HG02623 (cell line): ENCODE data around the gene ZFP30.
"Not testable (repeated sequence)": the region's sequence is repeated elsewhere in the genome, so short reads cannot be mapped to it uniquely, and the experiment has no call there.

Experiments used
- ATAC-seq: cut with Tn5 transposase; IDR thresholded peaks from one replicate; pipeline ENCODE4 v1.9.1; 2021; ENCODE audit warnings: moderate library complexity; ENCODE audit not compliant: unreplicated experiment

ZFP30 gene

GRCh38 chr19:37655301-37655688 lies at the start of gene ZFP30:
TSS of gene ZFP30 (minus strand) at chr19:37655465. CDS start at chr19:37647822, 7,643 bp downstream.
- peak; percentile 59 for ATAC-seq

- no peak for ATAC-seq
These were observed 43.8 kb upstream of the ZFP30 start for GRCh38 chr19:37699057-37699456.

- ATAC-seq, result no peak
These were observed 43.0 kb upstream of the ZFP30 start for GRCh38 chr19:37698216-37698615.

DNA sequence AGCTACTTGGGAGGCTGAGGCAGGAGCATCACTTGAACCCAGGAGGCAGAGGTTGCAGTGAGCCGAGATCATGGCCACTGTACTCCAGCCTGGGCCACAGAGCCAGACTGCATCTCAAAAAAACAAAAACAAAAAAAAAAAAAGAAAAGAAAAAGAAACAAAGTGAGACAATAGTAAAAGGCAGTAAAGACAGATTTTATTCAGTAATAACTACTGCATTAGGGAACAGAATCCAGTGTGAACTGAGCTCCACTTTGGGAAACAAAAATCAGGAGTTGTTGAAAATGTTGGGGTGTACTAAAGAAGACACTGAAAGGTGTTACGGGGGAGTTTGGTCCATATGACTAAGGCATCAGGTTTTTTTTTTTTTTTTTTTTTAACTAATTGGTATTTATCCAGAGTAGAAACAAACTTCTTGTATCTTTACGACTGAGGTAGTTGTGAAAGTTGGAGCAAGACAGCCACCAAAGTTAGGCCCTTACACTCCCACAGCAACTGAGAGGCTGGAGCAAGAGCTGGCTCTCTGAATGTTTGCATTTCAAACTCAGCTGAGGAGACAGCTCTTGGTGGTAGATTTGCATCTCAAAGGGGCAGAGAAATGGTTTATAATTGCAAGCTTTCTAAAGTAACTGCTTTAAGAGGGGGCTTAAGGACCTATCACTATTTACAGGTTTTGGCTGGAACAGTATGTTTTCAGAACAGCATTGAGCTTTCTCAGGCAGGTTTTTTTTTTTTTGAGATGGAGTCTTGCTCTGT lies 40.1 kb upstream of the ZFP30 start:
- no peak for ATAC-seq

- no peak for ATAC-seq
These were observed 37.8 kb upstream of the ZFP30 start for GRCh38 chr19:37692956-37693620.

DNA sequence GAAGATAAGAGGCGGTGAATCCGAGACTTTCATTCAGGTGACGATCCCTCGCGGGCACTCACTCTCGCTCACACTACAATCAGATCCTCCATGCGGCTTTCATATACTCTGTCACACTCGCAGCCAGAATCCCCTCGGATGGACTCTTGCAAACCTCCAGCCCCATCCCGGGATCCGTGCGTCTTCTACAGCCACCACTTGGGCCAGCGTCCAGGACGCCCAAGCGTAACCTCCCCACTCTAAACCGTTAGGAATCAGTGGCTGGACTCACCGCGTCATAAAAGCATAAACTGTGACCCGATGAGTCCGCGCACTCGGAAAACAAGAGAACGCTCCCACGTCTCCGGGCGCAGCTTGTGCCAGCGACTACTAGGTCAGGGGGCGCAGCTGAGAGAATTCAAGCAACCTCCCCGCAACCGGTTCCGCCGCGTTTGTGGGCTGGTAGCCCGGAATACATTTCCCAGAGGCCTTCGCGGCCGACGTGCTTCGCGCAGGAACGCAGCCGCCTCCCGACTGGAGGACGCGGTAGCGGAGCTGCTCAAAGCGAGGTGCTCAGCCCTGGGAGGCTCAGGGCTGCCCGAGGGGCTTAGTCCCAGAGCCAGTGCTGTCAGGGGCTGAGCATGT lies 36.7 kb upstream of the ZFP30 start:
- no peak for ATAC-seq

DNA sequence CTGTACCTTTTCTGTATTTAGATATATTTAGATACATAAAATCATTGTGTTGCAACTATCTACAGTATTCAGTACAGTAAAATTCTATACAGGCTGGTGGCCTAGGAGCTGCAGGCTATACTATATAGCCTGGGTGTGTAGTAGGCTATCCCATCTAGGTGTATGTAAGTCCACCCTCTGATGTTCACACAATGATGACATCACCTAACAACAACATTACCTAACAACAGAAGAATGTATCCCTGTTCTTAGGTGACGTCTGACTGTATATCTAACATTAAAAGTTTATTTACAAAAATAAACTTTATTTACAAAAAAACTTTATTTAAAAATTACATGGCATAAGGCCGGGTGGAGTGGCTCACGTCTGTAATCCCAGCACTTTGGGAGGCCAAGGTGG lies 28.3 kb upstream of the ZFP30 start:
- no peak for ATAC-seq

DNA sequence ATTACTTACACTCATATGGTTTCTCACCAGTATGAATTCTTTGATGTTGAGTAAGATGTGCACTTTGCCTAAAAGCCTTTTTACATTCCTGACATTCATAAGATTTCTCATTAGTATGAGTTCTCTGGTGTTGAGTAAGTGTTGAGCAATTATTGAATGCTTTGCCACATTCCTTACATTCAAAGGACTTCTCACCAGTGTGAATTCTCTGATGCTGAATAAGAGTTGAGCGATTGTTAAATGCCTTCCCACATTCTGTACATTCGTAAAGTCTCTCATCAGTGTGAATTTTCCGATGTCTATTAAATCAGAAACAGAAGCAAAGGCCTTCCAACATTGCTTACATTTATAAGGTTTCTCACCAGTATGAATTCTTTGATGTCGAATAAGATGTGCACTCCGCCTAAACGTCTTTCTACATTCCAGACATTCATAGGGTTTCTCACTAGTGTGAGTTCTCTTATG lies 14.2 kb upstream of the ZFP30 start:
- ATAC-seq, result no peak

GRCh38 chr19:37657157-37657556 lies 1.9 kb upstream of the ZFP30 start:
- not testable (repeated sequence) for ATAC-seq

DNA sequence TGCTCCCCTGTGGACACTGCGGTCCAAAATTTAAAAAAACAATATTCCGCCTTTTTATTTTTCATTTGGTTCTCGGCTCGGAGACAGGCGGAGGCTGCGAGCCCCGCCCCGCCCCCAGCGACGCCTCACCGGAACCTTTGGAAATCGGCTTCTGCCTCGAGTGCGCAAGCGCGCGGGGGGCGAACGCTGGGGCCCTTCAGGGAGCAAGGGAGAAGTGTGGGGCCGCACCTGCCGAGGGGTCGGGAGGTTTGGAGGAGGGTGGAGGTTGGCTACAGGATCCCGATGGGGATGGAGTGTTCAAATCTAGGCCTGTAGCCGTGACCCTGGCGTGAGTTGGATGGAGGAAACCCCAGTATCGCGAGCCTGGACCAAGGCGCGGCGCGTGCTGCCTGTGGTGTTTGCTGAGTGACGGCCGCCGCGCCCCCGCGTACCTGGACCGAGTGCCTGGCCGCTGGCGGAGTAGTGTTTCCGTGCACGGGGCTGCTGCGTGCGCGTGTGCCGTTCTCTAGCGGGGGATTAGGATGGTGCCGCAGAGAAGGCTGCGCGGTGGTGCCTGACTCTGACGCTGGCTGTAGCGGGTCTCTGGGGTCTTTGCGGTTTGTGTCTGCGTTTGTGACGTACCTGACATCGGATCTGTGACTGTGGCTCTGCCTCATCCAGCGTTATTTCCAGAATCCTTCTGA lies 565 bp upstream of the ZFP30 start:
- ATAC-seq, result peak; percentile 58

GRCh38 chr19:37654629-37655300 lies 500 bp downstream of the ZFP30 start:
- ATAC-seq, result peak; percentile 29

- no peak for ATAC-seq
These were observed 1.1 kb downstream of the ZFP30 start for GRCh38 chr19:37654118-37654517.

- no peak for ATAC-seq
These were observed 19.9 kb downstream of the ZFP30 start for GRCh38 chr19:37635076-37636056.

GRCh38 chr19:37594982-37595382 lies 60.3 kb downstream of the ZFP30 start:
- ATAC-seq, result peak; percentile 24

DNA sequence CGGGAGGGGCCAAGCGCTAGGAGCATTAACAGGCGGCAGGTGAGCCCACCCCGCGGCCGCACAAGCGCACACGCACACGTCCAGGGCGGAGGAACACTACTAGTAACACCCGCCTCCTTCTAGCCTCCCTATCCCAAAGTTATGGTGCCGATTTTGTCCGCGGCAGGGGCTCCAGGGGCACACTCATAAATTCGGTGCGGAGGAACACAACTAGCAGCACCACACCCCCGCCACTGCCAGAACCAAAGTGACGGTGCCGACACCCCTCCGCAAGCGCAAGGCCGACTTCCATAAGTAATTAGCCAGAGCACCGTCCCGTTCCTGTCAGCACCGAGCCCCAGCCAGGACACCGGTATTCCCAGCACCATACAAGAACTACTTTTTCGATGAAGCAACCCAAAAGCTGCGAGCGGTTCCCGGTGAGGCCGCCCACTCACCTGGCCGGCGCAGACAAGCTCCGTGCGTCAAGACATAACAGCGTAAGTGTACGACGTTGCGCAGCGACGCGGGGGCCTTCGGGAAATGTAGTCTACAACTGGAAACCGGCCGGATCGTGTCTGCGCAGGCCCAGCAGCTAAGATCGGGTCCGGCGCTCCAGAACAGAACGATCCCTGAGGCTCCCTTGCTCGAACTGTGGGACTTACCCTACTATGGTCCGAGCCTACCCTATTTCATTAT lies 60.8 kb downstream of the ZFP30 start, which contains the start of the genes ZNF540 and ZNF571:
ZNF540 (plus strand) TSS at position 573 of the 678 bp plus-strand sequence. CDS start 3,572 bp downstream, outside the sequence.
ZNF571 (minus strand) TSS at position 489 of the 678 bp plus-strand sequence. CDS start 8,116 bp downstream, outside the sequence.
- peak; percentile 94 for ATAC-seq

- ATAC-seq, result no peak
These were observed 61.3 kb downstream of the ZFP30 start for GRCh38 chr19:37593996-37594303.

GRCh38 chr19:37583340-37583739 lies 71.9 kb downstream of the ZFP30 start:
- no peak for ATAC-seq

DNA sequence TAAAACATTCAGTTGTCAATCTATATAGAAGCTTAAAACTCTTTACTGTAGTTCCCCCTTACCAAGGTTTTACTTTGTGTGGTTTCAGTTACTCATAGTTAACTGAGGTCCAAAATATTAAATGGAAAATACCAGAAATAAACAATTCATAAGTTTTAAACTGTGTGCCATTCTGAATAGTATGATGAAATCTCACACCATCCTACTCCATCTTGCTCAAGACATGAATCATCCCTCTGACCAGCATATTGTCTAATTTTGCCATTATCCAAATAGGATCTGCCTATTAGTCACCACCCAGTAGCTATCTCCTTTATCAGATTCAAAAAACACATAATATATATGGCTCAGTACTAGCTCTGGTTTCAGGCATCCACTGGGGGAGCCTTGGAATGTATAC lies 83.1 kb downstream of the ZFP30 start:
- ATAC-seq, result no peak

GRCh38 chr19:37565370-37565669 lies 89.9 kb downstream of the ZFP30 start:
- no peak for ATAC-seq
